HUES6 (cell line): Measurements from ENCODE around the gene OR2A12.
"Not testable (repeated sequence)": the region's sequence is repeated elsewhere in the genome, so short reads cannot be mapped to it uniquely, and the experiment has no call there.

ENCODE experiments used
- H3K27ac ChIP-seq: 2 replicates; pipeline ENCODE4 v1.7.0; 2013; ENCODE audit warnings: low read depth, mild to moderate bottlenecking, low read length, inconsistent platforms
- H3K27me3 ChIP-seq: 2 replicates; pipeline ENCODE4 v1.6.1; 2013; ENCODE audit warnings: low read length; ENCODE audit not compliant: control insufficient read depth, insufficient read depth
- H3K36me3 ChIP-seq: 2 replicates; pipeline ENCODE4 v1.6.1; 2013; ENCODE audit warnings: low read length; ENCODE audit not compliant: control insufficient read depth, insufficient read depth
- H3K4me1 ChIP-seq: 2 replicates; pipeline ENCODE4 v1.6.1; 2013; ENCODE audit warnings: low read length; ENCODE audit not compliant: control insufficient read depth, insufficient read depth
- H3K4me3 ChIP-seq: 2 replicates; pipeline ENCODE4 v1.5.1; 2013; ENCODE audit warnings: low read depth, low read length
- H3K9ac ChIP-seq: one replicate; pipeline ENCODE4 v1.6.1; 2013; ENCODE audit warnings: mild to moderate bottlenecking, low read length
- H3K9me3 ChIP-seq: 2 replicates; pipeline ENCODE4 v1.6.1; 2013; ENCODE audit warnings: low read depth, low read length; ENCODE audit not compliant: control insufficient read depth, insufficient read depth

Gene OR2A12, protein sequence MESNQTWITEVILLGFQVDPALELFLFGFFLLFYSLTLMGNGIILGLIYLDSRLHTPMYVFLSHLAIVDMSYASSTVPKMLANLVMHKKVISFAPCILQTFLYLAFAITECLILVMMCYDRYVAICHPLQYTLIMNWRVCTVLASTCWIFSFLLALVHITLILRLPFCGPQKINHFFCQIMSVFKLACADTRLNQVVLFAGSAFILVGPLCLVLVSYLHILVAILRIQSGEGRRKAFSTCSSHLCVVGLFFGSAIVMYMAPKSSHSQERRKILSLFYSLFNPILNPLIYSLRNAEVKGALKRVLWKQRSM

DNA sequence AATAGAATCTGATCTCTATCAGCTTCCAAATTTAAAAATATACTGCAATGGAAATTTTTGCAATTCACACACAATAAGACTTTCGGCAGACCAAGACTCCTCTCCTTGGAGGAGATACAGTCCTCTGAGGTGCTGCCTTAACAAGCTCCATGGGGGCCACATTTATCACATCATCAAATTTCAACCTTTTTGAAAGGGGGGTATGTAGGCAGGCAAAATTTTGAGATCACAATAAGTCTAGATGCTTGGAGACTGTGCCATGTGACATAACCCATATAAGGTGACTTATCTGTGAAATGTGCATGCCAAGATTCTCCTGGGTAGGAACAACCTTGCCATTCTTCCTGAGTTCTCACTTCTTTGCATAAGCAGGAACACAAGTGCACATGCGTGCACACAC, at the start of gene OR2A12:
Gene OR2A12 (plus strand): TSS at position 301 of the 400 bp plus-strand sequence. CDS start 8,830 bp downstream, outside the sequence.
- Histone ChIP-seq H3K9me3 (0 out of 2 replicates have a peak, but pooled peaks cover 2% of the 10 kb centered on the region), H3K27me3 (no peaks in the 10 kb centered on the region), H3K27ac (no peak within 1 kb of the TSS), H3K36me3 (no peaks in the 10 kb centered on the region), H3K4me3 (no peak within 1 kb of the TSS), H3K4me1 (no peaks in the 10 kb centered on the region), H3K9ac (no peak within 1 kb of the TSS)

DNA sequence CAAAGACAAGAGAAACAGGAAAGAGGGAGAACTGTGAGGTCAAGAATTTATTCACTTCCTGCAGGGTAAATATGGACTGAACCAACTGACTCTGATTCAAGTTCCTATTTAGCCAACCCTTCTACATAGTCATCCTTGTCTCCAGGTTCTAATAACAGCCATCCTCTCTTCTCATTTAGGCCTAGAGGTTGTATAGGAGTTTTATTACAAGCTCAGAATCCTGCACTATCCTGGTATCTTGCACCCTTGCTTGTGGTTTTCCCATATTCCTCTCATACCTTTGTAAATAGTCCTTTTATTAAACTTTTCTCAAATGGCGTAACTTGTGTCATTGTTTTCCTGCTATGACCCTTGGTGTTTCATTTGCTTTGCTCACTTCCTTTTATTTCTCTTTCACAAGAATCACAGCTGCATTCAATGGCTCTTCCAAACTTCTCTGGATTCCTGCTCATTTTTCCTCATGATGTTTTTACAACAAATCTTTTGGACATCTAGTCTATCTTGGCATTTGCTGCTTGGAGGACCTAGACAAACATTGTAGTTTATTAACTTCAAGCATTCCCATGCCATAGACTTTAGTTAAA, 49.7 kb upstream of the OR2A12 start:
- H3K4me1 ChIP-seq: no peaks in the 10 kb centered on the region
- no peak overlapping the region for H3K9ac ChIP-seq
- no peaks in the 10 kb centered on the region for H3K9me3 ChIP-seq
- H3K36me3 ChIP-seq: no peaks in the 10 kb centered on the region
- no peak overlapping the region for H3K27ac ChIP-seq
- no peak overlapping the region for H3K4me3 ChIP-seq
- no peaks in the 10 kb centered on the region for H3K27me3 ChIP-seq

DNA sequence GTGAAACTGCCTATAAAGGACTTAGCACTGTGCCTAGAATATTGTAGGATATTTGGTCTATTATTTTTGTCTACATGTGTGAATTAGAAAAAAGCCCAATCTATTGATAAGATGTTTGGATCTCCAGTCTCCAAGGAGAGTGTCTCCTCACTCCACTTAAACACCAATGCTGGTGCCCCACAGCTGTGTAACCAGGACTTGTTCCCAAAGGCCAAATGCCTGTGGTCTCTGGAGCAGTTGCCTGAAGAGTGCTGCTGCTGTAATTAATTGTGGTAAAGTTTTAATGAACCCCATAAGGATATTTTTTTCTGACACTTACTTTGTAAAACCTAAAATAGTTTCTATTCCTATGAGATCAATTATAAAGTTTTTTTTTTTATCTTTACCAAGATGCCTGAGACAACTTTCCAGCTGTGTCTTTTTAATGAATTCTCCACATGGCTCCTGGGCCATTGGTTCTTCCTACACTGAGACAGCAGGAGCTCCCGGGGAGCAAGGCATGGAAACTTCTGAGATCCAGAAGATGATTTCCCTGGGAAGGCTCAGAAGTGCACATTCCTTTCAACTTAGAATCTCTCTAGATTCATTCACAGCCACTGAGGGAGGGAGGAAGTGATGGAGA, 48.6 kb upstream of the OR2A12 start:
- Histone ChIP-seq H3K36me3 (no peaks in the 10 kb centered on the region), H3K4me1 (no peaks in the 10 kb centered on the region), H3K4me3 (no peak overlapping the region), H3K27me3 (no peaks in the 10 kb centered on the region), H3K9me3 (no peaks in the 10 kb centered on the region), H3K9ac (no peak overlapping the region), H3K27ac (no peak overlapping the region)

DNA sequence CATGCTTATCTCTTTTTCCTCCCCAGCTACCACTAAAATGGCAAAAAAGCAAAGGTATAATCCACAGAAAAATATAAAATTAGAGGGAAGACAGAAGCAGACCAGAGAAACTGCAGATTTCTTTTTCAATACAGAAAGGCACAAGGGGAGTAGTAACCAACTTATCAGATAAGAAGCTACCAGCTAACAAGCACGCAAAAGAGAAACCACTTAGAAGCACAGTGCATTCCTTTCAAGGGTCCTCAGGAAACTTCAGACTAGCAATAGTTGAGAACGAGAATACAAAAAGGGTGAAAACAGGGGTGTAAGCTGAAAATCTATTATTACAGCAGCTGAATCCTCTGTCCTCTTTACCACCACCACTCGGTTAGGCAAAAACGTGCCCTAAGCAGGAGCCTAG, 47.2 kb upstream of the OR2A12 start:
- H3K9me3 ChIP-seq: no peaks in the 10 kb centered on the region
- no peaks in the 10 kb centered on the region for H3K4me1 ChIP-seq
- H3K4me3 ChIP-seq: no peak overlapping the region
- no peak overlapping the region for H3K9ac ChIP-seq
- no peaks in the 10 kb centered on the region for H3K36me3 ChIP-seq
- no peaks in the 10 kb centered on the region for H3K27me3 ChIP-seq
- H3K27ac ChIP-seq: no peak overlapping the region

DNA sequence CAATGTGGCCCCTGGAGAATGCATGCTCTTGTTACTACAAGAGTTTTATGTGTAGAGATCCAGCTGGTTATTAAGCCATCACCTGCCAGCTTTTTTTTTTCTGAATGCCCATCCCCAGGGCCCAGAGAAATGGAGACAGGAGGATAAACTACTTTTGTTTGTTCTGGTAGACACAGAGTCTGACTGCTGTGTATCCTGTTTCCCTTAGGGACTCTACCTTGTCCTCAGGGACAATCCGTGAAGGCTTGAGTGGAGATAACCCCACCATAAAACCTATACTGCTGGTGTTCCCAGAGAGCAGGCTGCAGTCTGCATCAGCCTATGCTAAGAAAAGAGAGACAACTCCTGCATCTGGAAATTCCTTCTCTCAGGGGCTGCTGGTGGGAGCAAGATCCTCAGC, 37.4 kb upstream of the OR2A12 start, which contains the start of gene OR2A5:
Gene OR2A5 (plus strand): TSS at position 301 of the 400 bp plus-strand sequence. CDS start 1,454 bp downstream, outside the sequence.
- H3K9ac ChIP-seq: no peak within 1 kb of the TSS
- no peaks in the 10 kb centered on the region for H3K9me3 ChIP-seq
- H3K4me3 ChIP-seq: no peak within 1 kb of the TSS
- H3K36me3 ChIP-seq: no peaks in the 10 kb centered on the region
- H3K27ac ChIP-seq: no peak within 1 kb of the TSS
- H3K27me3 ChIP-seq: no peaks in the 10 kb centered on the region
- no peaks in the 10 kb centered on the region for H3K4me1 ChIP-seq

DNA sequence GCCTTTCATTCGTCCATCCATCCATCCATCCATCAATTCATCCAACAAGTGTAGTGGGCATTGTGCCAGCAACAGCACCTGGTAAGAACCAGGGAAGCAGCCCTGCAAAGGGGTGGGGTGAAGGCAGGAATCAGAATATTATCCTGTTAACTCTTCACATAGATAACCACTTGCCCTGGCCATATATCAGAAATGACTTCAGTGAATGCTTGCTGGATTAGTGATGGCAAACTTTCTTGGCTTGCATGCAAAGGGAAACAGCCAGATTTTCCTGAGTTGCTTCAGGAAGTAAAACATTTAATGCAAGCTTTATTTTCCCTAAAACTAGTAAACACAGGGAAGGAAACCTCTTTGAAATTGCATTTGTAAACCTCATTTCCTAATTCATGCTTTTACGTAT, 36.6 kb upstream of the OR2A12 start:
- H3K27me3 ChIP-seq: no peaks in the 10 kb centered on the region
- no peaks in the 10 kb centered on the region for H3K36me3 ChIP-seq
- no peak overlapping the region for H3K27ac ChIP-seq
- no peak overlapping the region for H3K9ac ChIP-seq
- H3K4me3 ChIP-seq: no peak overlapping the region
- no peaks in the 10 kb centered on the region for H3K9me3 ChIP-seq
- no peaks in the 10 kb centered on the region for H3K4me1 ChIP-seq

DNA sequence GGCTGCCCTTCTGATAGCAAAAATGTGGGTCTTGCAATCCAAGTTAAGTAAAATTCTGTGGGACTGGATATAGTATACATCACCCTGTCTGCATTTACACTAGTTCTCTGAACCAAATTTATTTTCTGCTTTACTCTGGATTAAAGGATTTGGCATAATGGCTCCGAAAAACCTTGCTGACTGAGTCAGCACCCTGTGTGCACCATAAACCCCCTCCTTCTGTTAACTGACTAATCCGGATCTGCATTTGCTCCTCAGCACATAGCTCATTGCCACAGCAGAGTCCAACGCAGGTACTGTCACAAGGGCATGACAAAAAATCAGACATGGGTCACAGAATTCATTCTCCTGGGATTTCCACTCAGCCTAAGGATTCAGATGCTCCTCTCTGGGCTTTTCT, 36.0 kb upstream of the OR2A12 start:
- no peaks in the 10 kb centered on the region for H3K27me3 ChIP-seq
- H3K4me1 ChIP-seq: no peaks in the 10 kb centered on the region
- H3K9me3 ChIP-seq: no peaks in the 10 kb centered on the region
- H3K9ac ChIP-seq: no peak overlapping the region
- no peak overlapping the region for H3K4me3 ChIP-seq
- no peaks in the 10 kb centered on the region for H3K36me3 ChIP-seq
- H3K27ac ChIP-seq: no peak overlapping the region

DNA sequence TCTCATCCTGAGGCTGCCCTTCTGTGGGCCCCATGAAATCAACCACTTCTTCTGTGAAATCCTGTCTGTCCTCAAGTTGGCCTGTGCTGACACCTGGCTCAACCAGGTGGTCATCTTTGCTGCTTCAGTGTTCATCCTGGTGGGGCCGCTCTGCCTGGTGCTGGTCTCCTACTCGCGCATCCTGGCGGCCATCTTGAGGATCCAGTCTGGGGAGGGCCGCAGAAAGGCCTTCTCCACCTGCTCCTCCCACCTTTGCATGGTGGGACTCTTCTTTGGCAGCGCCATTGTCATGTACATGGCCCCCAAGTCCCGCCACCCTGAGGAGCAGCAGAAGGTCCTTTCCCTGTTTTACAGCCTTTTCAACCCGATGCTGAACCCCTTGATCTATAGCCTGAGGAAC, 35.2 kb upstream of the OR2A12 start:
- not testable (repeated sequence) for H3K9ac ChIP-seq, H3K27ac ChIP-seq, H3K4me1 ChIP-seq, H3K4me3 ChIP-seq, H3K9me3 ChIP-seq, H3K36me3 ChIP-seq, H3K27me3 ChIP-seq

DNA sequence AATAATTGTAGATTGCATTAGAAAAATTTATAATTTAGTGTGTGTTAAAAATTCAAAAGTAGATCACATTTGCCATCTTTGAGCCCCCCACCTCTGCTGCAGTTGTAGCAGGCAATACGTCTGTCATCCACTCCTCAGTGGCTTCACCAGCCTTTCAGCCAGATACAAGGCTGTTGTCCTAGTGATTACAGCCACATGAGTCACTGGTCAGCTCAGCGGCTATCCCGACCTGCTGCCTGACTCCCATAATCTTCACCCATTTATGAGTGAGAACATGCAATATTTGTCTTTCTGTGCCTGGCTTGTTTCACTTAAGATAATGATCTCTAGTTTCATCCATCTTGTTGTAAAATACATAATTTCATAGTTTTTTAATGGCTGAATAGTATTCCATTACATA, 28.1 kb upstream of the OR2A12 start:
- H3K4me1 ChIP-seq: no peaks in the 10 kb centered on the region
- no peaks in the 10 kb centered on the region for H3K27me3 ChIP-seq
- H3K36me3 ChIP-seq: no peaks in the 10 kb centered on the region
- H3K9me3 ChIP-seq: peaks cover 9% of the 10 kb centered on the region; the same call in 1 of the 2 replicates
- H3K4me3 ChIP-seq: no peak overlapping the region
- no peak overlapping the region for H3K27ac ChIP-seq
- no peak overlapping the region for H3K9ac ChIP-seq

DNA sequence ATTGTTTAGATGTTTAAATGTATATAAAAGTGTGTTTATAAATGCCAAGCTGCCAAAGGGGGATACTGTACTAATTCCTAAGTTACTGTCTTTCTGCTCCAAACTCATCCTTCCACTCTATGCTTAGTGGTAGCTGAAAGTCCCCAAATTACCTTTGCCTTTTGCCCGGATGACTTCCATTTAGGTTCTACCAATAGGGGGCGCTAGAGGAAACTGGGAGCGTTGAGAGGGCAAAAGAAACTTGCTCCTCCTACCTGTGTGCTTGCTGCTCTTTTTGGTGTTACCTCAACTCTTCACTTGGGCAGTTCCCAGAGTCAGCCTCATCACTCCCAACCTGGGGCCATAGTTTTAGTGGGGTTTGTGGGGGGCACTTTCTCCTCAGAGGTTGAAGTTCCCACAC, 22.4 kb upstream of the OR2A12 start:
- Histone ChIP-seq H3K9me3 (peaks cover 9% of the 10 kb centered on the region; the same call in 1 of the 2 replicates), H3K9ac (no peak overlapping the region)

DNA sequence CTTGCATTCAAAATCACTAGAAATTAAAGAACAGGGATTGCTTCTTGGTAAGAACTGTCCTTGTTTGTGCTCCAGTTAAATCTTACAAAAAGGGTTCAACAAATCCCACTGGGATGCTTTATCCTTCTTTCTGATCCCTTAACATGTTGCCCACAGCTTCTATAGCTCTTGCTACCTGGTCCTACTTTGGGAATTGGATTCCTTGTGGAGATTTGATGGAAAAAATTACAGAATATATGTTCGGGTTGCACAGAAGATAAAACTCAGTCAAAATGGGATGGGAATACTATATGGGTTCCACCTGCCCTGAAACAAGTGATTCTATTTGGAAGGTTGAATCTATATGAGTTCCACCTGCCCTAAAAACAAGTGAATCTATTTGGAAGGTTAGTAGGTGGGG, 16.6 kb upstream of the OR2A12 start, which contains the start of gene OR2A25:
Gene OR2A25 (plus strand): TSS at position 301 of the 400 bp plus-strand sequence. CDS start 4,409 bp downstream, outside the sequence.
- no peak within 1 kb of the TSS for H3K9ac ChIP-seq
- no peak within 1 kb of the TSS for H3K4me3 ChIP-seq
- no peaks in the 10 kb centered on the region for H3K36me3 ChIP-seq
- no peaks in the 10 kb centered on the region for H3K9me3 ChIP-seq
- H3K4me1 ChIP-seq: no peaks in the 10 kb centered on the region
- H3K27me3 ChIP-seq: no peaks in the 10 kb centered on the region
- no peak within 1 kb of the TSS for H3K27ac ChIP-seq

More for the DNA sequence above, 22.4 kb upstream of the OR2A12 start:
- H3K36me3 ChIP-seq: no peaks in the 10 kb centered on the region
- H3K4me3 ChIP-seq: no peak overlapping the region
- H3K27me3 ChIP-seq: no peaks in the 10 kb centered on the region
- no peak overlapping the region for H3K27ac ChIP-seq
- no peaks in the 10 kb centered on the region for H3K4me1 ChIP-seq
